Endothelial cell of umbilical vein (primary cell): ENCODE measurements around the gene BORCS5.

Experiments used
- CTCF ChIP-seq, 2 donors: IDR thresholded peaks; 1 replicate in 1 of 2; 2 replicates in 1 of 2; pipeline ENCODE4 v1.5.1; 2011; ENCODE audit warnings: low read length in 2 of 2, mild to moderate bottlenecking in 2 of 2, moderate library complexity in 2 of 2, control low read depth in 1 of 2, inconsistent platforms in 1 of 2, low read depth in 1 of 2; ENCODE audit not compliant: insufficient read depth in 1 of 2; ENCODE audit errors: extremely low read depth in 1 of 2
- EZH2 ChIP-seq: IDR thresholded peaks from 2 replicates; pipeline ENCODE4 v1.6.1; 2012; ENCODE audit warnings: borderline replicate concordance, low read depth, mild to moderate bottlenecking, moderate library complexity, low read length, inconsistent platforms; ENCODE audit not compliant: severe bottlenecking
- FOS ChIP-seq: IDR thresholded peaks from 2 replicates; pipeline ENCODE4 v1.6.1; 2011; ENCODE audit warnings: mild to moderate bottlenecking, low read length, moderate library complexity, borderline replicate concordance; ENCODE audit not compliant: insufficient read depth
- MAX ChIP-seq: IDR thresholded peaks from 2 replicates; pipeline ENCODE4 v1.6.1; 2011; ENCODE audit not compliant: insufficient read depth, insufficient read length
- POLR2A ChIP-seq: IDR thresholded peaks from 2 replicates; pipeline ENCODE4 v1.6.1; 2012; ENCODE audit warnings: low read depth, mild to moderate bottlenecking, control low read depth, low read length
- POLR2AphosphoS5 ChIP-seq: IDR thresholded peaks from 2 replicates; pipeline ENCODE4 v1.6.1; 2012; ENCODE audit warnings: low read depth, mild to moderate bottlenecking, control low read depth, low read length, moderate library complexity; ENCODE audit not compliant: insufficient read depth

GRCh38 chr12:12331896-12332295 lies 25.0 kb upstream of the BORCS5 start:
- TF ChIP-seq CTCF (IDR thresholded peaks at IDR 0.05; ENCODE audit: extremely low read depth in 1 of 2, insufficient read depth in 1 of 2, low read depth in 1 of 2, low read length in 2 of 2) = no peak
- no peak for TF ChIP-seq POLR2A
- no peak for TF ChIP-seq MAX
- no peak for TF ChIP-seq EZH2
- no peak for TF ChIP-seq FOS
- no peak for TF ChIP-seq POLR2AphosphoS5
